Tibial artery (tissue), 4 donors: Measurements from ENCODE around the gene ADAMTSL1.

Experiments used
- DNase-seq, 2 donors: peaks; one replicate each; pipeline ENCODE4 v3.0.0-alpha.2; 2019
- H3K27ac ChIP-seq, 2 donors: fragments of 200-600 bp; sonication (generic) in 1 of 2; 1 replicate in 1 of 2; 2 replicates in 1 of 2; pipeline ENCODE4 v1.5.1; 2018 to 2019; ENCODE audit warnings: mild to moderate bottlenecking in 1 of 2
- H3K27me3 ChIP-seq, 2 donors: fragments of 200-600 bp; sonication (generic) in 1 of 2; one replicate each; pipeline versions ENCODE4 v1.5.1 to v1.6.0; 2016 to 2019
- H3K36me3 ChIP-seq, 3 donors: fragments of 200-600 bp; sonication (generic) in 2 of 3; one replicate each; pipeline ENCODE4 v1.5.1; 2016 to 2019; ENCODE audit warnings: mild to moderate bottlenecking in 2 of 3
- H3K4me1 ChIP-seq, 4 donors: fragments of 200-600 bp; sonication (generic) in 2 of 4; 1 replicate in 3 of 4; 2 replicates in 1 of 4; pipeline ENCODE4 v1.5.1; 2016 to 2019
- H3K4me3 ChIP-seq, 2 donors: fragments of 200-600 bp; sonication (generic) in 1 of 2; 1 replicate in 1 of 2; 2 replicates in 1 of 2; pipeline ENCODE4 v1.5.1; 2018 to 2019; ENCODE audit warnings: mild to moderate bottlenecking in 2 of 2
- H3K9me3 ChIP-seq, 3 donors: fragments of 200-600 bp; sonication (generic) in 1 of 3; one replicate each; pipeline ENCODE4 v1.5.1; 2016 to 2019
- intact Hi-C: fragments of 100-400 bp; cut with DNase I; formaldehyde crosslinking; loops from one replicate; pipeline ENCODE4 v1.15.0; 2023; ENCODE audit warnings: low total_unique reads
- TF ChIP-seq, protein P1 (sequence below), 2 experiments: fragments of 200-600 bp in 1 of 2; fragments of 450-650 bp in 1 of 2; IDR thresholded peaks; one replicate each; pipeline ENCODE4 v1.5.1; 2017 to 2019; ENCODE audit warnings: antibody characterized with exemption in 2 of 2, mild to moderate bottlenecking in 1 of 2, moderate library complexity in 1 of 2

Gene ADAMTSL1

GRCh38 chr9:18482371-18482770 lies 8.4 kb downstream of the ADAMTSL1 start:
- intact Hi-C loops = no loop called here
- H3K36me3 ChIP-seq = no peaks in the 10 kb centered on the region
- H3K27me3 ChIP-seq = no peaks in the 10 kb centered on the region
- no peak for DNase-seq
- H3K27ac ChIP-seq = no peak overlapping the region
- no peak overlapping the region for H3K4me3 ChIP-seq
- H3K4me1 ChIP-seq = peaks cover 0 to 8% (median 0%) of the 10 kb centered on the region in 4 donors
- H3K9me3 ChIP-seq = no peaks in the 10 kb centered on the region
- TF ChIP-seq, protein P1, sequence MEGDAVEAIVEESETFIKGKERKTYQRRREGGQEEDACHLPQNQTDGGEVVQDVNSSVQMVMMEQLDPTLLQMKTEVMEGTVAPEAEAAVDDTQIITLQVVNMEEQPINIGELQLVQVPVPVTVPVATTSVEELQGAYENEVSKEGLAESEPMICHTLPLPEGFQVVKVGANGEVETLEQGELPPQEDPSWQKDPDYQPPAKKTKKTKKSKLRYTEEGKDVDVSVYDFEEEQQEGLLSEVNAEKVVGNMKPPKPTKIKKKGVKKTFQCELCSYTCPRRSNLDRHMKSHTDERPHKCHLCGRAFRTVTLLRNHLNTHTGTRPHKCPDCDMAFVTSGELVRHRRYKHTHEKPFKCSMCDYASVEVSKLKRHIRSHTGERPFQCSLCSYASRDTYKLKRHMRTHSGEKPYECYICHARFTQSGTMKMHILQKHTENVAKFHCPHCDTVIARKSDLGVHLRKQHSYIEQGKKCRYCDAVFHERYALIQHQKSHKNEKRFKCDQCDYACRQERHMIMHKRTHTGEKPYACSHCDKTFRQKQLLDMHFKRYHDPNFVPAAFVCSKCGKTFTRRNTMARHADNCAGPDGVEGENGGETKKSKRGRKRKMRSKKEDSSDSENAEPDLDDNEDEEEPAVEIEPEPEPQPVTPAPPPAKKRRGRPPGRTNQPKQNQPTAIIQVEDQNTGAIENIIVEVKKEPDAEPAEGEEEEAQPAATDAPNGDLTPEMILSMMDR (IDR thresholded peaks at IDR 0.05) = no peak

- no peaks in the 10 kb centered on the region for H3K9me3 ChIP-seq
- TF ChIP-seq, protein P1 (IDR thresholded peaks at IDR 0.05) = no peak
- H3K4me3 ChIP-seq = no peak overlapping the region
- peaks cover 0 to 10% (median 4%) of the 10 kb centered on the region in 4 donors for H3K4me1 ChIP-seq
- no peak for DNase-seq
- no peak overlapping the region for H3K27ac ChIP-seq
- intact Hi-C loops = no loop called here
- no peaks in the 10 kb centered on the region for H3K36me3 ChIP-seq
- no peaks in the 10 kb centered on the region for H3K27me3 ChIP-seq
Measured at GRCh38 chr9:18485714-18486113, 11.8 kb downstream of the ADAMTSL1 start.

- Histone ChIP-seq H3K36me3 (no peaks in the 10 kb centered on the region), H3K27me3 (no peaks in the 10 kb centered on the region), H3K9me3 (no peaks in the 10 kb centered on the region), H3K4me1 (peaks cover 0 to 28% (median 6%) of the 10 kb centered on the region in 4 donors), H3K27ac (no peak overlapping the region), H3K4me3 (no peak overlapping the region)
- TF ChIP-seq, protein P1 (IDR thresholded peaks at IDR 0.05) = no peak
- DNase-seq = no peak
- intact Hi-C loops = no loop called here
Measured at GRCh38 chr9:18487611-18488010, 13.7 kb downstream of the ADAMTSL1 start.

DNA sequence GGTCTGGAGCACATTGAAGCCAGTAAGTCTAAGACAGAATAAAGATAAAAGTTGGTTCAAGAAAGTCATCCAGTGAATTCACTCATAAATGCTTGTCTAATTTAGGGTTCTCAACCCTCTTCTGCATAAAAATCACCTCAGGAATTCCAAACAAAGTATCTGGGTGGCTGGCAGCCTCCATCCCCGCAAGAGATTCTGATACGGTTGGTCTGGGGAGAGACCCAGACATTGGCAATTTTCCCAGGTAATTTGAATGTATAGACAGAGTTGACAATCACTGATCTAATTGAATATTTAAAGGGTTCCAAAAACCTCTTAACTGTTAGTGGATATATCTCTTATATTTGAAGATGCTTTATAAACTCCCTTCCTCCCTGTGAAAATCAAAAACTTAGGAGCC lies 14.9 kb downstream of the ADAMTSL1 start:
- intact Hi-C loops = no loop called here
- H3K27ac ChIP-seq = no peak overlapping the region
- TF ChIP-seq, protein P1 (IDR thresholded peaks at IDR 0.05) = no peak
- no peaks in the 10 kb centered on the region for H3K27me3 ChIP-seq
- peaks cover 0 to 41% (median 15%) of the 10 kb centered on the region in 4 donors for H3K4me1 ChIP-seq
- no peak overlapping the region for H3K4me3 ChIP-seq
- no peaks in the 10 kb centered on the region for H3K9me3 ChIP-seq
- H3K36me3 ChIP-seq = no peaks in the 10 kb centered on the region
- no peak for DNase-seq

DNA sequence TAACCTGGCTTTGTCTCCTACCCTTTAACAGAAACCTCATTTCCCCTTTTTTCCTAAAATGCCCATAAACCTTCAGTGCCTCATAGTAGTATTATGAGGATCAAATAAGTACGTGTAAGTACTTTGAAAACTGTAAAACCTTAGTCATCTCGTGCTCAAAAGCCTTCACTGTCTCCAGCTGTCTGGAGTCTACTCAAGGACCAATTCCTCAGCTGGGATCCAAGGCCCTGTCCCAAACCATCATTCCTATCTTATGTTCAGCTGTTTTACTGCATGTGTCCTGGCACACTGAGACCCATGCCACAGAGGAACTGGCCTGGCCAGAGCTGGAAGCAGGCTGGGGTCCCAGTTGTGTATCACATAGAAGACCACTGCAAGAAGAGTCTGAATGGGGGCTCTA lies 15.9 kb downstream of the ADAMTSL1 start:
- Histone ChIP-seq H3K9me3 (no peaks in the 10 kb centered on the region), H3K27ac (peak overlapping the region; percentile 43 to 70), H3K4me3 (no peak overlapping the region)

More for the DNA sequence above, 15.9 kb downstream of the ADAMTSL1 start:
- TF ChIP-seq, protein P1 (IDR thresholded peaks at IDR 0.05) = no peak
- Histone ChIP-seq H3K27me3 (no peaks in the 10 kb centered on the region), H3K4me1 (peaks cover 0 to 42% (median 15%) of the 10 kb centered on the region in 4 donors), H3K36me3 (no peaks in the 10 kb centered on the region)
- no peak for DNase-seq
- intact Hi-C loops = no loop called here
